Ovary (tissue), 9 donors: ENCODE measurements around the gene DNM2. TPM values are rescaled to one million over a fixed set of nuclear protein-coding genes. Genes with fewer than 3 reads are reported as not detected.
"Not testable (repeated sequence)": the region's sequence is repeated elsewhere in the genome, so short reads cannot be mapped to it uniquely, and the experiment has no call there.

Experiments used
- DNase-seq, 5 donors: peaks; one replicate each; pipeline ENCODE4 v3.0.0-alpha.2; 2019 to 2020
- H3K27ac ChIP-seq, 2 donors: fragments of 200-600 bp; one replicate each; pipeline versions ENCODE4 v1.5.1 to v1.8.0; 2019 to 2022
- H3K27me3 ChIP-seq: fragments of 200-600 bp; one replicate; pipeline ENCODE4 v1.8.0; 2022
- H3K36me3 ChIP-seq: fragments of 200-600 bp; sonication (generic); one replicate; pipeline ENCODE4 v1.5.1; 2019
- H3K4me1 ChIP-seq: one replicate; pipeline ENCODE4 v1.8.1; 2013; ENCODE audit warnings: mild to moderate bottlenecking, moderate library complexity; ENCODE audit not compliant: insufficient read depth
- H3K4me3 ChIP-seq: fragments of 200-600 bp; sonication (generic); one replicate; pipeline ENCODE4 v1.5.1; 2017
- H3K9me3 ChIP-seq, 2 donors: fragments of 200-600 bp in 1 of 2; sonication (generic) in 1 of 2; one replicate each; pipeline versions ENCODE4 v1.5.1 to v1.8.1; 2013 to 2019; ENCODE audit warnings: mild to moderate bottlenecking in 1 of 2, moderate library complexity in 1 of 2
- CTCF ChIP-seq, 3 donors: fragments of 450-650 bp in 2 of 3; fragments of 200-600 bp in 1 of 3; IDR thresholded peaks; one replicate each; pipeline versions ENCODE4 v1.5.1 to v1.8.0; 2016 to 2022; ENCODE audit warnings: antibody characterized with exemption in 3 of 3, mild to moderate bottlenecking in 1 of 3
- EP300 ChIP-seq: sonication (generic); formaldehyde crosslinking; IDR thresholded peaks from one replicate; pipeline ENCODE4 v1.6.1; 2017; ENCODE audit warnings: antibody characterized with exemption
- POLR2A ChIP-seq: fragments of 450-650 bp; IDR thresholded peaks from one replicate; pipeline ENCODE4 v1.6.1; 2017; ENCODE audit warnings: antibody characterized with exemption, mild to moderate bottlenecking, moderate library complexity
- WGBS, 3 donors: extraction: QIAGEN DNeasy Blood & Tissue Kit in 1 of 3; methylation state at CpG; one replicate each; pipeline versions ENCODE4 v1.1.5 to v1.1.7; 2013 to 2017; 5-methylcytosine and 5-hydroxymethylcytosine counted together
- intact Hi-C, 4 donors: fragments of 100-400 bp; cut with DNase I; formaldehyde crosslinking; loops; one replicate each; pipeline versions ENCODE4 v1.11.0 to v1.15.1; 2022 to 2023
- polyA plus RNA-seq, 2 donors: library from polyadenylated mRNA; stranded (reverse); fragments of 200-250 nt in 1 of 2; fragments of 350-450 nt in 1 of 2; fragmentation: Illumina TruSeq in 1 of 2; extraction: RNeasy Lipid Tissue Mini Kit (QIAGEN cat#74804) in 1 of 2; gene quantifications; one replicate each; pipeline ENCODE4 v1.2.3, GENCODE V29; 2013 to 2014
- total RNA-seq, 7 donors: library from RNA; depleted of rRNA in 2 of 7; stranded (reverse); fragments of >200 nt in 2 of 7; fragmentation: NEBNext Ultra II Directional in 3 of 7; extraction: Animal tissue kit (Norgen Biotek cat#: 25700) in 3 of 7; gene quantifications; one replicate each; pipeline versions ENCODE4 v1.1.0 to v1.2.4, GENCODE V29; 2016 to 2023
- donor health status: DM: no; HTN: no; CAD: no; lungs with moderate emphysema.
- donor health status: DM: no; HTN: no; CAD: no.
- donor health status: Bipolar disorder and iron deficiency.
- donor health status: DM: yes; HTN: yes; CAD: no.
- donor health status: DM: no; HTN: no; CAD: no.
- donor health status: DM: yes; HTN: yes; CAD: no.

DNM2 gene
- total and polyA plus RNA-seq, 9 donors, result 51.1 to 121 (median 74.3) TPM

GRCh38 chr19:10868872-10869547 is 151.1 kb downstream of the DNM2 start:
- Histone ChIP-seq H3K27me3 (no peaks in the 10 kb centered on the region), H3K36me3 (no peaks in the 10 kb centered on the region), H3K4me1 (no peaks in the 10 kb centered on the region), H3K4me3 (no peak overlapping the region), H3K27ac (no peak overlapping the region), H3K9me3 (no peaks in the 10 kb centered on the region)
- WGBS, 3 donors, result 89 to 93% (median 90%) methylated on average over 10 of the region's 10 CpGs
- DNase-seq, result peak in 3 of 5 donors; percentile 24 to 48 (median 39)
- intact Hi-C loops, result loop anchor here in 1 of 4 donors (5.0 kb wide), 1 partner anchor 152 kb away; the partner anchor contains the start of gene DNM2
- TF ChIP-seq CTCF (IDR thresholded peaks at IDR 0.05) (no peak), EP300 (no peak), POLR2A (no peak)

GRCh38 chr19:10869872-10870311 is 152.0 kb downstream of the DNM2 start:
- H3K4me1 ChIP-seq, H3K27me3 ChIP-seq, H3K27ac ChIP-seq, H3K9me3 ChIP-seq, H3K4me3 ChIP-seq, H3K36me3 ChIP-seq: not testable (repeated sequence)
- WGBS, 3 donors, result 87 to 89% (median 87%) methylated on average over 11 of the region's 11 CpGs
- intact Hi-C loops, result loop anchor here in 3 of 4 donors (5.0 to 10.0 kb wide), 3 partner anchors 55 to 153 kb away; partner anchors contain the start of genes TIMM29 (in 2 of the 3), YIPF2 (in 2 of the 3) and DNM2 (in 1 of the 3)
- DNase-seq, result peak; percentile 37 to 71 (median 67)

- Histone ChIP-seq H3K9me3 (no peaks in the 10 kb centered on the region), H3K27ac (peak overlapping the region; percentile 33 to 70), H3K36me3 (no peaks in the 10 kb centered on the region), H3K27me3 (no peaks in the 10 kb centered on the region), H3K4me3 (peak overlapping the region; percentile 51), H3K4me1 (no peaks in the 10 kb centered on the region)
- WGBS, 3 donors, result 1 to 2% (median 2%) methylated on average over 16 to 22 of the region's 22 CpGs
- intact Hi-C loops, result loop anchor here in 2 of 4 donors (5.0 to 10.0 kb wide), 2 partner anchors 54 to 57 kb away; partner anchors contain the start of genes TIMM29 (in 2 of the 2) and YIPF2 (in 2 of the 2)
- TF ChIP-seq POLR2A, result no peak
- TF ChIP-seq EP300, result no peak
- no peak for TF ChIP-seq CTCF (IDR thresholded peaks at IDR 0.05)
- no peak for DNase-seq
Observed at GRCh38 chr19:10870501-10870954, 152.6 kb downstream of the DNM2 start.

GRCh38 chr19:10870955-10871603 is 153.2 kb downstream of the DNM2 start, which contains the start of gene CARM1:
CARM1 (plus strand) TSS chr19:10871553; CDS start chr19:10871703, 150 bp downstream.
- DNase-seq, result peak; percentile 99 to 100 (median 100)
- 0% methylated on average over 13 to 98 of the region's 99 CpGs for WGBS, 3 donors
- Histone ChIP-seq H3K27ac (peak within 1 kb of the TSS; percentile 70 to 78), H3K4me3 (peak within 1 kb of the TSS; percentile 67), H3K27me3 (no peaks in the 10 kb centered on the region), H3K36me3 (no peaks in the 10 kb centered on the region), H3K9me3 (no peaks in the 10 kb centered on the region), H3K4me1 (no peaks in the 10 kb centered on the region)
- peak; percentile 26 to 97 (median 94) for TF ChIP-seq CTCF (IDR thresholded peaks at IDR 0.05)
- no peak for TF ChIP-seq EP300
- intact Hi-C loops, result loop anchor here in 2 of 4 donors (5.0 to 10.0 kb wide), 2 partner anchors 54 to 56 kb away; partner anchors contain the start of genes TIMM29 (in 2 of the 2) and YIPF2 (in 2 of the 2)
